DMS 273 (cell line): ENCODE data around the gene IRAK4.

ENCODE experiments used
- DNase-seq: peaks from one replicate; lab custom pipeline; 2025; ENCODE audit not compliant: unreplicated experiment; lab: John Stamatoyannopoulos, UW

The IRAK4 gene

DNA sequence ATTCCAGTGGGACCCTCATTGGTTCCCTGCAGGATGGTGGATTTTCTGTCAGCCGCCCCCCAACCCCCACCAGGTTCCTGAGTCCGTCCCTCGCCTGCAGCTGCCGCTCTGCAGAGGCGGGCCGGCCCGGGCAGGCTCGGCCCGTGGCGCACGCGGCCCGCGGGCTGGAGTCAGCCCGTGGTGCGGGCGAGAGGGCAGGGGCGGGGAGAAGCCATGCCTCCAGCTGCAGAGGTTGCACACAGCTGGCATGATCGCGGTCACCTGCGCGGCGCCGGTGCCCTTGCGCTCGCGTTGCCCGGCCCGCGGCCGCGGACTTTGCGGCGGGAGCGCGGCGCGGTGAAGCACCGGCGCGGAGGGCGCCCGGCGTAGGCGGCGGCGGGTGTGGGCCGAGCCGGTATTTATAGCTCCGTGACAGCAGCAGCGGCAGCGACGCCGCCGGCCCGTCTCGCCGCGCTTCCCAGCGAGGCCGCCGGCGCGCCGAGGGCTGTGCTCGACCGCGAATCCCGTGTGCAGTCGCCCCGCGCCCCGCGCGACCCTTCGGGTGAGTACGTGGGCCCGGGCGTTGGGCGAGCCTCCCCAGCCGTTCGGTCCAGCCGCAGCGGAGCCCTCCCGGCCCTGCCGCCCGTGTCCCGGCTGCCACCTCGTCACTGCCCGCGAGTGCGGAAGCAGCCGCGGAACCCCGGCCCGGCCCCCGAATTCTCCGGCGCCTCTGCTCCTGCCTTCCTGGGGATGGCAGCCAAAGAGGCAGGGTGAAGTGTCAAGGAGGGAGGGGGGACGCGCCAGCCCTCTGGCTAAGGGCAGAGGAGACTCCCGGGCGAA lies 77.1 kb downstream of the IRAK4 start, which contains the start of gene TMEM117:
TMEM117 (plus strand) TSS at position 426 of the 819 bp plus-strand sequence.
- peak; percentile 80 for DNase-seq

DNA sequence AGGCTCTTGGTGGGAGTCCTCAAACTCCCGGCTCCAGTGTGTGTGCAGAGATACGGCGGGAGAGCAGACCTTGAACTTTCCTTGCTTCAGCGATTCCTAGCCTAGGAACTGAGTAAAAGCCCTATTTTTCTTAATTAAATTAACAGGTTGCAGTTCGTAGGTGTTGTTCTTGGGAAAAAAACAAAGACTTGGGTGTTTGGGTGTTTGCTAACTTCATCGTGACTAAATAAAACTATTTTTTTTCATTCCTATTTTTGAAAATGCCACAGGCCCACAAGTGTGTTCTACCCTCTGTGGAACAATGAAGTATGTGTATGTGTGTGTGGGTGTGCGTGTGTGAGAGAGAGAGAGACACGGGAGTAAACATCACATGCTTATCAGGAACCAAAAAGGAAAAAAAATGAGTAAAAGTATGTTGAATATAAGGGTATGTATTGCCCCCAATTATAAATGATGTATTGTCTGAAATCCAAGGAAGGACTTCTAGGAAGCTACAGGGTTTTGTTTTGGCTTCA lies 77.8 kb downstream of the IRAK4 start:
- DNase-seq = peak; percentile 28
